ENCODE data around the gene DMD.

DMD gene

DNA sequence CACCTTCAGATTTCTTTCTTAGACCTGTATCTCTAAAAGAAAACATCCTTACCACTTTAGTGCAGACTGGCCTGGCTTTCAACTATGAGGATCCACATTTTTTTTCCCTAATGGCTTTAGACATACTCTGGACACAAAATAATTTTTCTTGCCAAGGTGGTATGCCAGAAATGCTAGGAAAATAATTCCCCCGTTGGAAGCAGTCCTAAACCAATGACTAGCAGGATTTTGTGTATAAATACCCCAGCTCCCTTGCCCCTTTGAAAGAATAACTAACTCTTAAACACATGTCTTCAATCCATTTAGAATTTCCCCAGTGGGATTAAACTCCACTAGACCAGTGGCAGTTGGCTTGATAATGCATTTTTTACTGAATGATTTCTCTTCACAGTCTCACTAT is 1639.0 kb downstream of the DMD start:
- DNase-seq = no peak

DNA sequence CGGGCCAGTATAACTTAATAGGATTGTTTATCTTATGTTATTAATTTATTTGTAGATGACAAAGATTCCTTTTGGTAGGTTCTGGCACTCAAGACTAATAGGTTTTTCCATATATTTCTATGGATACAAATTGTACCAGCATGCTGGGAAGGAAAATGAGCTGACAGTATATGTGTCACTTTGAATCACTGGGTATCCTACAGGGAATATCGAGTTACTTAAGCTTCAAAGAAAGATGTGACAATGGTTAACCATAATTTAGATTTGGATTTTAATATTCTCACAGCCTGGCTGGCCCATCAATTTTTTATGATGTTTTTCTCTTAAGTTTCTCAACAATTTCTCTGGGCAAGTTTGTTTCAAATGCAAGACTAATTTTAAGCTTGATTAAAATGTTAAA is 1640.7 kb downstream of the DMD start:
- no peak for DNase-seq

DNA sequence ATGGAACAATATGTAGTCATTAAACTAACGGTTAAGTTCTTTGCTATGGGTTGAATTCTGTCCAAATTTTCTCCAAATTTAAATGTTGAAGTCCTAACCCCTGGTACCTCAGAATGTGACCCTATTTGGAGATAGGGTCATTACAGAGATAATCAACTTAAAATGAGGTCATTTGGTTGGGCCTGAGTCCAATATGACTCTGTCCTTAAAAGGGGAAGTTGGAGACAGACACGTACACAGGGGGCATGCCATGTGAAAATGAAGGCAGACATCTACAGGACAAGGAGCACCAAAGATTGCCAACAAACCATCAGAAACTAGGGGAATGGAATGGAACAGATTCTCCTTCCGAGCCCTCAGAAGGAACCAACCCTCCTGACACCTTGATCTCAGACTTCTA is 1647.6 kb downstream of the DMD start:
- DNase-seq = no peak

DNA sequence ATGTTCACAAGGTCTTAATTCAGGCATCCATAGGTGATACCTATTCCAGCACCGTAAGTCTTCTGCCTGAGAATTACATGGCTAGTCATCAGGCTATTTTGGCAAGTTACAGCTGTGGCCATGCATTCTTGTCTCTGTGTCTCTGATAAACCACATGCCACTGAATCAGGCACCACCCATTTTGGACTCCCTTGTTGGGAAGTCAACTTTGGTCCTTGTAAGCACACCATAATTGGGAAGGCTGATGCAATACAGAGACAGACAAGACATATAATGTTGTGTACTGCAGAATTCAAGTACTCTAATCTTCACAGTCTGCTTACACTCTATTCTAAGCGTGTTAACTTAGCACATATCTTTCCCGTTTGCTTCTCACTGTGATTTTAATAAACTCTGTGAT is 1655.8 kb downstream of the DMD start:
- no peak for DNase-seq

DNA sequence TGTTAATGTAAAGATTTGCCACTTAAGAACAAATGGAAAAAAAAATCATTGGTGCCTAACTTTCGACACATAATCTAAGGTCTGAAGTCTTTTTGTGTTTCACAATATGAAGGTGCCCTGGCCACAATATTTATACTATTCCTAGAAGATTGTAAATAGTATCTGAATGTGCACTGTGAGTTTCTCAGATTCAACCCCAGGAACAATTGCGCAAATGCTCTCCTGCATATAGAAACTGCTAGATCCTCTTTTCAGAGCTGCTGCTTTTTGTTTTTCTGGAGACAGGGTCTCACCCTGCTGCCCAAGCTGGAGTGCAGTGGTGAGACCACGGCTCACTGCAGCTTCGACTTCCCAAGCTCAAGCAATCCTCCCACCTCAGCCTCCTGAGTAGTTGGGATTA is 1659.4 kb downstream of the DMD start:
- no peak for DNase-seq

DNA sequence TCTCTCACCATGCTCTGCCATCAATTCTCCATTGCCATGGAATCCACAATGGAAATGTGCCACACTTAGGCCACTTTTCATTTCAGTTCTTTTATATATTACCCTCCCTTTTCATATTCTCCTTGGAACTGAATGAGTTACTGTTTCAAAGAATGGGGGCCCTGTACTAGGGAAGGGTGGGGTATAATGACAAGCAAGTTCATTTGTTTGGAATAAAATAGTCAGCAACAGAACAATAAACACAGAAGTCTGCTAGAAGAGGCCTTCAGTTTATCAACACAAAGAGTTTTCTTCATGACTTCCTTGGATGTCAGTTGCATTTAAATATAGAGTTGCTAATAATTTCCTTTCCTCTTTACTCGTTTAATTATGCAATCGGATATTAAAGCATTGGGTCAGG is 1661.2 kb downstream of the DMD start:
- DNase-seq = no peak

DNA sequence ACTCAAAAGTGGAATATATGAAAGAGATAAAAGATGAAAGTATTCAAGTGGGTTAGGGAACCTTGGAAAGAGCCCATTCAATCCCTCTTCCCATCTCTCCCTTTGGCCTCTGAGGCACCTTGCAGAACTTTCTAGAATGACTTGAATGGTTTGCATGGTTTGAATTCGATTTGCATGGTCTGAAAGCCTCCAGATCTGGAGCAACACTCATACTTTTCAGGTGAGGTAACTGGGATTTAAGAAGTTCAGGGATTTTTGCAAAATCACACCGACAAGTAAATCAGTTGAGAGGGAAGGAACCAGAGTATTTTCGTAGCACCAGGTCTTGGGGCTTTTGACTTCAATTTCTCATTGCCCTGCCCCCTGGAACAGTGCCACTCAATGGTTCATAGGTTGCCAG is 1663.5 kb downstream of the DMD start:
- DNase-seq = no peak

DNA sequence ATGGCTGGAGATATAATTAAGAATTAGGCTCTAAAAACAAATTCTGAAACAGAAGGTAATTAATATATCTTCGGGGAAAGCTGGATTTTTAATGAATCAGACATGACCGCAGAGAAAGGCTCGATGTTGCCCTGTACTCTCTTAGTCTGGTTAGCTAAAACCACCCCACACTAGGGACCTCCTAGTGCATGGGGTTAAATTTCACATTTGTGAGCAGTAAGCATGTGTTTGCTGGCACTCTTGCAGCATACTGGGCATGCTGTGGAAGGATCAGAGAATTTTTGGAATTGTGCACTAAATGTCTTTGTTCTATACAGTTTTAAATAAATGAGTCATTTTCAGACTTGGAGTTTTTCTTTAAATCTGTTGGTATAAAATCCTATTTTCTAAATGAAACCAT is 1663.9 kb downstream of the DMD start:
- no peak for DNase-seq

DNA sequence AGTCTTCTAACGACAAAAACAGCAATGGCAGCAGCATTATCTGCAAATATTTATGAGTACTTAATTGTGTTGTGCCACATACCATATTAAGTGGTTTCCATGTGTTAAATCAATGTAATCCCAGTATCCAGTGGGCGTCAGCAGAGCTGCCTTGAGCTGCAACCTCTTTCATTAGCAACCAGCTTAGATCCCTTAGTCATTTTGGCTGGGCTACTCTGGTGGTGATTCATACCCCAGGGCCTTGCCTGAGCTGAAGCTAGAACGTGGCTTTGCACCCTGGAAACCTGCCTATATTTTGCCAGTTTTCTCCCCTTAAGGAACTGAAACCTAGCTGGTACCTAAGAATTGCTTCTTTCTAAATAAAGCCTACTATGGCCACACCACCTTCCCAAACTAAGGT is 1665.2 kb downstream of the DMD start:
- no peak for DNase-seq

DNA sequence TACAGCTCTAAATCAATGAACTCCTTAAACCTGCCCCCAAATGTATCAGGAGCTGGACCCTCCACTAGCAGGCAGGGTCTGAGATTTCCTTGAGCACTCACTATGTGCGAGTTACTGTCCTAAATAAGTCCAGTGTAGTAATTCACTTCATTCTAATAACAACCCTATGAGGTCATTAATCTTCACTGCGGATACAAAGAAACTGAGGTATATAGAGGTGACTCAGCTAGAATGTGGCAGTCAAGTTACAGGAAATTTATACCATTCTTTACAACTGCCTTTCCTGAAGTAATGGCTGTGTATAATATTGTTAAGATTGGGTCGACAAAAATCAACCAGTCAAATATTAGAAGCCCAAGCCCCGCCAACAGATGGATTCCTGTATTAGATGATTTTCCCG is 1665.6 kb downstream of the DMD start:
- DNase-seq = no peak

DNA sequence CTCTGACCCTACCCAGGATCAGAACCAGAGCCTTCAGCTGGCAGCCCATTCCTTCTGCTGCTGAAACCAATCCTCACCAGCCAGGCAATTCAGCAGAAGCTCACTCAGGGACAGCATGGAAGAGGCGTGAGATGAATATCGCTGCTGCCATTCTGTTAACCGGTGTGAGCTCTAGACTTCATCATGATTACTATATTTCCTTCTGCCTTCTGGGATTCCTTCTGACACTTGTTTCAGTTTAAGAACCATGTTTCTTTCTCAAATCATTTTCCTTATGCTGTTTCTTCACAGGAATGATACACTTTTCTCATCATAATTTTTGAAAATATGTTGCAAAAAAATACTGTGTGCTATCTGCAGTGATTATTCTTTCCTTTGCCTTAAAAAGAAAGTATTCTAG is 1666.2 kb downstream of the DMD start:
- DNase-seq = no peak

DNA sequence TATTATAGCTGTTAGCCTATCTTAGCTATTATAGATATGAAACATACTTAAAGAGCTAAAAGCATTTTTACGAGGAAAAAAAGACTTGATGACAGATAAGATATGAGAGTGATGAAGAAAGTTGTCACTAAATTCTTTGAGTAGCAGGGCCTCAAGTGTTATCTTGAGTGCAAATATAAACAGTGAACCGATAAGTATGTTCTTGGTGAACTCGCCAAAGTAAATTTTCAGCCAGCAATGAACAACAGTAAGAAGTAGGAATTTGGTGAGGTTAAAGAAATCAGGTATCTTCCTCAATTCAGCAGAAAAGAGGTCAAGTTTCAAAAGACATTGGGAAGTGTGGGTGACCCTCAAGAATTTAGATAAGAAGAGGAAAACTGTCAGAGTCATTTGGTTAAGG is 1667.7 kb downstream of the DMD start:
- DNase-seq = no peak

DNA sequence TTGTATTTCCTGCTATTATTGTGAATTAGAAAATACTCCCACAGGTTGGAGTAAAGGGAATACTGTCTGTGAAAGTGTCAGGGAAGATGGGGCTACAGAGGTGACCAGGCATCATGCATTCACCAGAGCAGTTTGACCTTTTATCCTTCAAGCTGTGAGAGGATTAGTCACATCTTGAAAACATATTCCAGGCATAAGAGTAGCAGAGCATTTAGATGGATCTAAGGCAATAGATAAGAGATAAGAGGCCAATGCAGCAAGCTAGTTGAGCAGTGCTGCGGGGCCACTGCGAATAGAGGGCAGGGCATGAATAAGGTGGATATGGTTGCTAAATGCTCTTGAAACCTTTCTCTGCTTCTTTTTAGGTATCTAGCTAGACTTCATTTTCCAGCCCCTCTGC is 1668.8 kb downstream of the DMD start:
- DNase-seq = no peak

DNA sequence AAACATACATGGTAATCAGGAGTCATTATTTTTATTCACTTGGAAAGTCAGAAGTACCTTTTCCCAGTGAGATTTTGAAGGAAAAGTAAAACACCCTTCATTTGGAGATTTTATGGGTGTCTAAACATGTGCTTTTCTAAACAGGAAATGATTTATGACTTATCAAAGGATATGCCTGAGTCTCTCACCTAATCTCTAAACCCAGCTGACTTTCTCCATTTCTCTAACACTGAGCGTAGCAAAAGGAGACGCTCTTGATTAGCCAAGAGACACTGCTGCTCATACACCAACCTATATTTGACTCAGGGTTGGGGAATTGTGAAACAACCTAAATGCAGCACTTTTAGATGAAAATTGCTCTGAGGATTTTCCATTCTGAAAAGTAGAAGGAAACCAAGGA is 1671.0 kb downstream of the DMD start:
- DNase-seq = no peak

DNA sequence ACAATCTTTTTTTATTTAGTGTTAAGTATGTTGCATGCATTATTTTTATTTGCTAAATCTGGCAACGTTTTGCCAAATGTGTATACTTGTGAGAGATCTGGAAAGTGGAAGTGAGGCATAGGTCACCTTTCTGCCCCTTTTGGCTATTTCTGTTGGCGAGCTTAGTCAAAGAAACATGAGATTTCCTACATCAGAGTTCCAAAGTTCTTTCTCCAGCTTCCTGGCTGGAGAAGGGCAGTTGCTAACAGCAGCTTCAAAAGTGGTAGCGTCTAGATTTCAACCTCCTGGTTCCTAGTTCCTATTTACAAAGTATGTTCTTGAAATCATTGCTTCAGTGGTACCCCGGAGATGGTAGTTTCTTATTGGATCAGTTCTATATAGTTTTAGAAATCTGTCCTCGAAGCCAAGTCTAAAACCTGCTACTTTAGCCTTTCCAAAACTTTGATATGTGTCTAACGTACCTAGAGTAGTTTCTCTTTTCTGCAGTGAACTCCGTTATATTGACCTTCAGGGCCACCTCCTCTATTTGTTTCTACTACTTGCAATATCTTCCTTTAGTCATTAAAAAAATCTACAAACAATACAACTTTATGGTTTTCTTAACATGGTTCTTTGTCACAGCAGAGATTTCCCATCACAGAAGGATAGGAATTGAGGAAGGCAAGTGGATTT is 1683.8 kb downstream of the DMD start:
- no peak for DNase-seq

DNA sequence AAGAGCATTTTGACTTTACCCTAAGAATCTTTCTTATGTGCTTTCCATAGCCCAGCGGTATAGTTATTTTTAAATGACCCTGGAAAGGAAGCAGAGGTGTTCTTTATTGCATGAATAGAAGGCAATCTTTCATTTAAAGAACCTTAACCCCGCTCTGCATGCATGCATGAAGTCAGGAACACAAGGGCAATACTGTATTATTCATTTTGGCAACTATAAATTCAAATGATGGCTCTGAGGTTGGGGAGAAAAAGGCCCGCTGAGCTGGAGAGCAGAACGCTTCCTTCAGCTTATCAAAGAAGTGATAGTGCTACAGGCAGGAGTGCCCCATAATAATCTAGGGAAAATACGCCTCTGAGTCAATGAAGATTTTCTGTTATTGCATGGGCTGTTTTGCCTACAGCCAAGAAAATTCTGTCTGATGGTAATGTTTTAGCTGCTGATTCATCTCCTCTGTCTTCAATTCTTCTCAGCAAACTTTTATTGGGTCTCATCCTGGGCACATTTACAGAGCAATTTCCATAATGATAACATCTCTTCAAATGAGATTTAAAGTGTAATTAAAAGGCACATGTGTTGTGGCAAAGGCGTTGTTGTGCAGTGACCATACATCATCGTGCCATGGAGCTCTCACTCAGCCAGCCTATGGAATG is 1687.3 kb downstream of the DMD start:
- DNase-seq = no peak

DNA sequence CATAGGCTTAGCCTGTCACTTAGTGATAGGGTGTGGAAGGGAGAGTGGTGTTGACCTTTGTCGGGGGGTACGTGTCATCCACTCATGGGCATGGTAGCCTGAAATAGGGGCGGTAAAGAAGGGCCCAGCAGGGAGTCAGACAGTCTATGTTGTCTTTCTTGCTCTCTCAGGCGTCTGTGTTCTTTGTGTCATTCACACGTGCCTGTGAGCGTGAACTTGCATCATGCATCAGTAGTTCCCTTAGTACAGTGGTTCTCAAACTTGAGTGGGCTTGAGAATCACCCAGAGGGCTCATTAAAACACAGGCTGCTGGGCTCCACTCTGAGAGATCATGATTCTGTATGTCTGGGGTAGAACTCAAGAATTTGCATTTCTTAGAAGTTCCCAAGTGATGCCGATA is 1688.6 kb downstream of the DMD start:
- no peak for DNase-seq

DNA sequence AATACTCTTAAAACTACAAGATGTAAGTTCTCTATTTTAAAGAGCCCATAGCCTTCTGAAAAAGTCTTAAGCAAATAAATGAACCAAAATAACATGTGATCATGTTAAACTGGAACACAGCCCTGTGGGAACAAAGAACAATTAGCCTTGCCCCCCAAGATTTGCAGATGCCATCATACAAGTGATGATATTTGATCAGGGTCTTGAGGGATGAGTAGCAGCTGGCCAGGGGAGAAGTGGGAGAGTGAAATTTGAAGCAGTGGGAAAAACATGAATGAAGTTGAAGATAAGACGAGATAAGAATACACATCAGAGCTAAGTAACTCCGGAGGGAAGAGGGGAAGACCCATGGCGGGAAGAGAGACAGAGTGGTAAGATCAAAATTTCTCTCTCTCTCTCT is 1689.4 kb downstream of the DMD start:
- DNase-seq = no peak

DNA sequence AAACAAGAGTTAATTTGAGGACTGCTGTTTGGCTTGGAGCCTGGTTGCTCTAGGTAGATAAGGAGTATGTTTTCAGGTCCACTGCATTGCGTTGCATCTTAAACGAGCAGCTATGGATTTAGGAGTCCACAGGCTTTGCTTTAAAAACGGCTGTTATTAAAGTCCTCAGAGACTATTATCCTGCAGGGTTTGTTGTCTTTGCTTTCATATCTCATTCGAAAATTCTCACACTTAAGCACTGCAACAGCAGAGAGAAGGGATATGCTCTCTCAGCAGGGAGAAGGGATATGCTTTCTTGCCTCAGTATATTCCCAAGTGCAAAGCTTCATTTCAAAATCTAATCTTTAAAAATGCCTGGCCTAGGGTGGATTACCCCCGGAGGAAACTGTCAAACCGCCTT is 1694.8 kb downstream of the DMD start:
- no peak for DNase-seq

DNA sequence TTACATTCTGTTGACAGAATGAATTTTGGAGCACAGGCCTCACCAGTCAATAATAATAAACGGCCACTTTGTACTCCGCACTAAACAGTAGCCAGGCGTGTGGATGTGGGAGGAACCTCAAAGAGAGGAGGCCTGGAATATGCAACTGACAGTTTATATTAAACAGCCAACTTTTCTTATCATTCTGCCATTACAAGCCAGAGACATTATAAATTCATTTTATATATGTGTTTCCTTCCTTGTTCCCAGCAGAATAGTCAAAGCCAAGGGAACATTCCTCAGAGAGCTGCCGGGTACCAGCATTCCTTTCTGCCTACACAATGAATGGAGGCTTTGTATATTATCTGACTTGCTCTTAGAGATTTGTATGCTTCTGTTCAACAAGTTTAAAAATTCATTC is 1703.0 kb downstream of the DMD start:
- no peak for DNase-seq

DNA sequence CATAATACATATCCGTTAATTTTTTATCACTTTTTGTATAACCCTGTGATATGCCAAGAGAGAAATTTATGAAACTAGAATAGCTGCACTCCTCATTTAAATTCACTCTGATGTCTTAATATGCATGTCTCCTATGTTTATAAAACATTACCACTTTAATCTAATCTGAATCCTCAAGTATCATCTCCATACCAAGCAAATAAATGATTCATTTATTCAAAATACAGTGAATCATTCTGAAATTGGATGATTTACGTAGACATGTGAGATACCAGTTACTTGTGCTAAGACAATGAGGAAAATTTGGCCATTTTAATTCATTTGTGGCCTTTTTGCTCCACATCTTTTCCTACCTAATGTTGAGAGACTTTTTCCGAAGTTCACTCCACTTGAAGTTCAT is 1704.4 kb downstream of the DMD start:
- no peak for DNase-seq

DNA sequence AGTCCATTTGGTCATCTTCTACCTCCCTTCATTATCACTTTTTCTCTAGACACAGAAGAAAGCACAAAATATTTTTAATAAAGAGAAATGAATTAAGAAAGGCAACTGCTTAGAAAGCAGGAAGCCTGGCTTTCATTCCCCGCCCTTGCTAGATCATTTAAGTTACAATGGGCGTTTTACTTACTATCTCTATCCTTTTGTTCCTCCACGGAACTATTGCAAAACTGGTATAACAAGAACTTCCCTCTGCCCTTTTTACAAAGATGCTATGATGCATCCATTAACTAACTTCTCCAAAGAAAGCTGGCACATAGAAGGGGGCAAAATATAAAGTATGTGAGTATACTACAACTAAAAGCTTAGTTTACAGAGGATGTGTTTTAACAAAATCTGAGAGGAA is 1705.0 kb downstream of the DMD start:
- no peak for DNase-seq

DNA sequence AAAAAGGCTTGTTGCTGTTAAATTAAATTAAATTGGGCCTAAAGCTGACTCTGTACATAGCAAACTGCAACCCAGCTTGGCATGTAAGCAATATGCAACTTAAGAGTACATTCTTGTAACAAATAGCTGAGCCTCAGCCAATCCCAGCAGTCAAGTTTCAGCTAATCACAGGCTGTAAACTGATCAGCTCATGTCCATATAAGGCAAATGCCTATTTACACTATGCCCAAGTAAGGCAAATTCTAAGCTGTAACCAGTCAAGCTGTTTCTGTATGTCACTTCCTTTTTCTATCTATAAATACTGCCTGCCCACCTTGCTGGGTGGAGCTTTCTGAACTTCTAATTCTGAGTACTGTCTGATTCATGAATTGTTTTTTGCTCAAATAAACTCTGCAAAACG is 1710.4 kb downstream of the DMD start:
- DNase-seq = no peak

DNA sequence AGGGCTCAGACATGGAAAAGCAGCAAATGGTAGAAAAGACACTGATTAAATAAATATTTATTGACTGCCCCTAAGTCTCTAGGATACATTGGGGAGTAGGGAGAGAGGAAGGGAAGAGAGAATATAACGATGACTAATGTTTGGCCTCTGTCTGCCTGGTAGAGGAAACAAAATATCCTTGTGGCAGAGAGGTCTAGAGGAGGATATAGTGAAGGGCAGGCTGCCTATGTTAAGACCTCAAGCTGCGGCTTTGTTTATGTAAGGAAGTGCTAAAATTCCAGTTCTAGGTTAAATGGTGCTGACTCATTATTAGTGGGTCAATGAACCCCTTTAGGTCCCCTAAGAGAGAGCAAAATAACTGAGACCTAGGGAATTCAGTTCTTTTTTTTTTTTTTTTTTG is 1712.2 kb downstream of the DMD start:
- no peak for DNase-seq

DNA sequence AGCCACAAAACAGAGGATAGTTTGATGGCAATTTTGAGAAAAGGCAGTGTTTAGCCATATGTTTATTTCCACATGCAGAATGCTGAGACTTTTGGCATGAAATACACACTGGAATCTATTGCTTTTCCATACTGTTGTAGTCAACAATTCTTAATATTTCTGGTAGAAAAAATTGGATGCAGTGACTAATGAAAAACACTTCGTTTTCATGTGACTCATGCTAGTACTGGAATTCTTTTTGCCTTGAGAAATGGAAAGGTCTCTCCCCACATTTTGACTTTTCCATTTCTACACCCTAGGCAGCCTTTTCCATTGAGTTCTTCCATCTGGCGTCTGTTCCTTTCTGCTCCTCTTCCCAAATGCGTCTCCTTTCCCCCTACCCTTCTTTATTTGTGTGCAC is 1714.3 kb downstream of the DMD start:
- no peak for DNase-seq

Measured in NCI-H2081 (cell line).